Stimulated activated CD4-positive, alpha-beta T cell treated with anti-CD3 and anti-CD28 coated beads, Interleukin-1b, Interleukin-23, amount 100 ng/mL, for 1 hour (primary cell): ENCODE results near the gene RAB43.
"Not testable (repeated sequence)": the region's sequence is repeated elsewhere in the genome, so short reads cannot be mapped to it uniquely, and the experiment has no call there.

Source experiments
- DNase-seq, 2 donors: peaks; one replicate each; pipeline ENCODE4 v3.0.0-alpha.2; 2020; ENCODE audit warnings: low read depth in 2 of 2

Gene RAB43

GRCh38 chr3:129121792-129122411 is at the start of gene RAB43:
Gene RAB43, minus strand, starts transcription at chr3:129121804. Its CDS starts 315 bp downstream, at chr3:129121489.
- peak; percentile 71 for DNase-seq

GRCh38 chr3:129166579-129167332 is 45.2 kb upstream of the RAB43 start:
- no peak for DNase-seq

- DNase-seq: not testable (repeated sequence)
Observed at GRCh38 chr3:129165594-129165993, 44.0 kb upstream of the RAB43 start.

- DNase-seq: no peak
Observed at GRCh38 chr3:129164500-129164899, 42.9 kb upstream of the RAB43 start.

- no peak for DNase-seq
Observed at GRCh38 chr3:129162729-129163579, 41.4 kb upstream of the RAB43 start.

- no peak for DNase-seq
Observed at GRCh38 chr3:129161860-129162271, 40.3 kb upstream of the RAB43 start.

- peak; percentile 60 to 64 for DNase-seq
Observed at GRCh38 chr3:129160891-129161859, 39.6 kb upstream of the RAB43 start, which contains the start of gene ISY1. Gene ISY1, minus strand, starts transcription at chr3:129161063. Its CDS starts 88 bp downstream, at chr3:129160975.

GRCh38 chr3:129144786-129145185 is 23.2 kb upstream of the RAB43 start:
- DNase-seq: no peak

GRCh38 chr3:129141011-129141410 is 19.4 kb upstream of the RAB43 start:
- DNase-seq: not testable (repeated sequence)

- no peak for DNase-seq
Observed at GRCh38 chr3:129139911-129140310, 18.3 kb upstream of the RAB43 start.

GRCh38 chr3:129136275-129136674 is 14.7 kb upstream of the RAB43 start:
- not testable (repeated sequence) for DNase-seq

GRCh38 chr3:129132097-129132866 is 10.7 kb upstream of the RAB43 start:
- no peak for DNase-seq

- DNase-seq: no peak
Observed at GRCh38 chr3:129131465-129132088, 10.0 kb upstream of the RAB43 start.

GRCh38 chr3:129130291-129130813 is 8.7 kb upstream of the RAB43 start:
- no peak for DNase-seq

- no peak for DNase-seq
Observed at GRCh38 chr3:129128357-129129155, 7.0 kb upstream of the RAB43 start.

GRCh38 chr3:129126726-129127280 is 5.2 kb upstream of the RAB43 start:
- DNase-seq: no peak

- no peak for DNase-seq
Observed at GRCh38 chr3:129123314-129124060, 1.9 kb upstream of the RAB43 start.
